Measurements from ENCODE around the gene ZNF576. TPM values are rescaled to one million over a fixed set of nuclear protein-coding genes. Genes with fewer than 3 reads are reported as not detected.
"Not testable (repeated sequence)": the region's sequence is repeated elsewhere in the genome, so short reads cannot be mapped to it uniquely, and the experiment has no call there.

ZNF576 gene
- total and polyA plus RNA-seq, 2 experiments from 2014 or later = 12.5 to 14.6 TPM

GRCh38 chr19:43643326-43643725 lies 46.9 kb downstream of the ZNF576 start:
- H3K36me3 ChIP-seq = no peaks in the 10 kb centered on the region
- H3K27me3 ChIP-seq = peaks cover 20% of the 10 kb centered on the region
- no peaks in the 10 kb centered on the region for H3K9me3 ChIP-seq (ENCODE audit: low read depth)
- no peak overlapping the region for H3K4me3 ChIP-seq
- no peak for TF ChIP-seq CTCF (IDR thresholded peaks at IDR 0.05; ENCODE audit: low read depth, low read length)
- no peaks in the 10 kb centered on the region for H3K4me1 ChIP-seq (ENCODE audit: low read depth)
- no peak overlapping the region for H3K27ac ChIP-seq
- DNase-seq (ENCODE audit: low read depth in 1 of 2, low spot score in 1 of 2) = no peak

GRCh38 chr19:43644181-43644580 lies 47.8 kb downstream of the ZNF576 start:
- DNase-seq (ENCODE audit: low read depth in 1 of 2, low spot score in 1 of 2) = no peak
- no peaks in the 10 kb centered on the region for H3K36me3 ChIP-seq
- TF ChIP-seq CTCF (IDR thresholded peaks at IDR 0.05; ENCODE audit: low read depth, low read length) = no peak
- no peak overlapping the region for H3K27ac ChIP-seq
- H3K4me1 ChIP-seq (ENCODE audit: low read depth) = no peaks in the 10 kb centered on the region
- H3K9me3 ChIP-seq (ENCODE audit: low read depth) = no peaks in the 10 kb centered on the region
- H3K4me3 ChIP-seq = no peak overlapping the region
- H3K27me3 ChIP-seq = peaks cover 13% of the 10 kb centered on the region

- Histone ChIP-seq H3K36me3 (no peaks in the 10 kb centered on the region), H3K9me3 (ENCODE audit: low read depth) (no peaks in the 10 kb centered on the region), H3K27ac (no peak overlapping the region), H3K4me3 (no peak overlapping the region), H3K27me3 (no peaks in the 10 kb centered on the region), H3K4me1 (ENCODE audit: low read depth) (no peaks in the 10 kb centered on the region)
- TF ChIP-seq CTCF (IDR thresholded peaks at IDR 0.05; ENCODE audit: low read depth, low read length) = no peak
- DNase-seq (ENCODE audit: low read depth in 1 of 2, low spot score in 1 of 2) = no peak
Observed at GRCh38 chr19:43648633-43649032, 52.2 kb downstream of the ZNF576 start.

- Histone ChIP-seq H3K27ac (no peak overlapping the region), H3K36me3 (no peaks in the 10 kb centered on the region), H3K9me3 (ENCODE audit: low read depth) (no peaks in the 10 kb centered on the region), H3K4me3 (no peak overlapping the region), H3K4me1 (ENCODE audit: low read depth) (no peaks in the 10 kb centered on the region), H3K27me3 (no peaks in the 10 kb centered on the region)
- no peak for DNase-seq (ENCODE audit: low read depth in 1 of 2, low spot score in 1 of 2)
- no peak for TF ChIP-seq CTCF (IDR thresholded peaks at IDR 0.05; ENCODE audit: low read depth, low read length)
Observed at GRCh38 chr19:43649514-43649913, 53.1 kb downstream of the ZNF576 start.

- not testable (repeated sequence) for H3K4me3 ChIP-seq; DNase-seq (ENCODE audit: low read depth in 1 of 2, low spot score in 1 of 2); H3K9me3 ChIP-seq (ENCODE audit: low read depth); H3K27me3 ChIP-seq; H3K36me3 ChIP-seq; H3K27ac ChIP-seq; H3K4me1 ChIP-seq (ENCODE audit: low read depth)
Observed at GRCh38 chr19:43650276-43650675, 53.9 kb downstream of the ZNF576 start.

Other genes with a start within 250 kb of the ZNF576 start
- not detected in 2 replicates for gene CD177, start 242.9 kb upstream of the ZNF576 start, total RNA-seq
- not detected in 2 replicates for gene CD177, start 242.9 kb upstream of the ZNF576 start, polyA plus RNA-seq
- gene TEX101, start 181.7 kb upstream of the ZNF576 start, total RNA-seq = not detected in 2 replicates
- not detected in 2 replicates for gene TEX101, start 181.7 kb upstream of the ZNF576 start, polyA plus RNA-seq
- gene LYPD3, start 131.0 kb upstream of the ZNF576 start, total RNA-seq = 0.67 and 3.2 TPM in 2 replicates
- gene LYPD3, start 131.0 kb upstream of the ZNF576 start, polyA plus RNA-seq = 0.73 and 3.5 TPM in 2 replicates
- gene PHLDB3, start 91.8 kb upstream of the ZNF576 start, total RNA-seq = 19.0 and 45.9 TPM in 2 replicates
- gene PHLDB3, start 91.8 kb upstream of the ZNF576 start, polyA plus RNA-seq = 11.2 and 20.0 TPM in 2 replicates
- 35.0 and 46.5 TPM in 2 replicates for gene ETHE1, start 69.4 kb upstream of the ZNF576 start, total RNA-seq
- gene ETHE1, start 69.4 kb upstream of the ZNF576 start, polyA plus RNA-seq = 31.6 and 41.7 TPM in 2 replicates
- 1.8 TPM in 1 of 2 replicates, not detected in the other for gene ZNF575, start 63.4 kb upstream of the ZNF576 start, total RNA-seq
- gene ZNF575, start 63.4 kb upstream of the ZNF576 start, polyA plus RNA-seq = 0.72 and 3.3 TPM in 2 replicates
- 82.5 and 85.3 TPM in 2 replicates for gene XRCC1, start 21.1 kb upstream of the ZNF576 start, total RNA-seq
- gene XRCC1, start 21.1 kb upstream of the ZNF576 start, polyA plus RNA-seq = 52.0 and 52.7 TPM in 2 replicates
- gene PINLYP, start 20.8 kb upstream of the ZNF576 start, total RNA-seq = 9.2 and 12.1 TPM in 2 replicates
- gene PINLYP, start 20.8 kb upstream of the ZNF576 start, polyA plus RNA-seq = 8.7 and 12.8 TPM in 2 replicates
- 39.0 and 49.6 TPM in 2 replicates for gene IRGQ, start 461 bp upstream of the ZNF576 start, total RNA-seq
- 21.1 and 22.4 TPM in 2 replicates for gene IRGQ, start 461 bp upstream of the ZNF576 start, polyA plus RNA-seq
- gene SRRM5, start 15.5 kb downstream of the ZNF576 start, total RNA-seq = 0.18 and 0.30 TPM in 2 replicates
- 0.50 TPM in 1 of 2 replicates, not detected in the other for gene SRRM5, start 15.5 kb downstream of the ZNF576 start, polyA plus RNA-seq
- 87.2 and 135 TPM in 2 replicates for gene ZNF428, start 23.0 kb downstream of the ZNF576 start, total RNA-seq
- 134 and 207 TPM in 2 replicates for gene ZNF428, start 23.0 kb downstream of the ZNF576 start, polyA plus RNA-seq
- 40.5 and 59.6 TPM in 2 replicates for gene CADM4, start 43.3 kb downstream of the ZNF576 start, total RNA-seq
- gene CADM4, start 43.3 kb downstream of the ZNF576 start, polyA plus RNA-seq = 12.3 and 13.3 TPM in 2 replicates
- 2.0 and 7.5 TPM in 2 replicates for gene PLAUR, start 73.6 kb downstream of the ZNF576 start, total RNA-seq
- 3.8 TPM in 2 replicates for gene PLAUR, start 73.6 kb downstream of the ZNF576 start, polyA plus RNA-seq
- not detected in 2 replicates for gene IRGC, start 119.5 kb downstream of the ZNF576 start, total RNA-seq
- gene IRGC, start 119.5 kb downstream of the ZNF576 start, polyA plus RNA-seq = not detected in 2 replicates
- gene SMG9, start 158.4 kb downstream of the ZNF576 start, total RNA-seq = 41.2 and 54.1 TPM in 2 replicates
- 59.5 and 72.3 TPM in 2 replicates for gene SMG9, start 158.4 kb downstream of the ZNF576 start, polyA plus RNA-seq
- gene KCNN4, start 184.4 kb downstream of the ZNF576 start, total RNA-seq = 0.60 and 1.5 TPM in 2 replicates
- gene KCNN4, start 184.4 kb downstream of the ZNF576 start, polyA plus RNA-seq = not detected in 2 replicates
- gene LYPD5, start 205.9 kb downstream of the ZNF576 start, total RNA-seq = 0.11 TPM in 1 of 2 replicates, not detected in the other
- gene LYPD5, start 205.9 kb downstream of the ZNF576 start, polyA plus RNA-seq = 0.56 TPM in 1 of 2 replicates, not detected in the other
- gene ZNF283, start 230.7 kb downstream of the ZNF576 start, total RNA-seq = 26.8 and 33.7 TPM in 2 replicates
- 9.8 and 22.4 TPM in 2 replicates for gene ZNF283, start 230.7 kb downstream of the ZNF576 start, polyA plus RNA-seq